ENCODE data around the gene CRTAC1.

- TF ChIP-seq CTCF (IDR thresholded peaks at IDR 0.05) = no peak
- no peak for TF ChIP-seq POLR2A (IDR thresholded peaks at IDR 0.05)
- TF ChIP-seq POLR2AphosphoS5 (IDR thresholded peaks at IDR 0.05) = no peak
- no peak for TF ChIP-seq EP300 (IDR thresholded peaks at IDR 0.05; ENCODE audit: low read depth)
Measured at GRCh38 chr10:98035599-98035998, 5.2 kb upstream of the CRTAC1 start.

Data from transverse colon (tissue), 4 donors.